Esophagus squamous epithelium (tissue), 4 donors: ENCODE results near the gene AEBP1.

Experiments
- POLR2A ChIP-seq, 4 donors: fragments of 450-650 bp; IDR thresholded peaks; one replicate each; pipeline ENCODE4 v1.6.1; 2017; ENCODE audit warnings: antibody characterized with exemption in 4 of 4, mild to moderate bottlenecking in 4 of 4, moderate library complexity in 3 of 4
- TF ChIP-seq, protein P1 (sequence below), 6 experiments: fragments of 450-650 bp in 4 of 6; fragments of 200-600 bp in 2 of 6; sonication (generic) in 2 of 6; IDR thresholded peaks; one replicate each; pipeline ENCODE4 v1.5.1; 2016 to 2019; ENCODE audit warnings: antibody characterized with exemption in 6 of 6, mild to moderate bottlenecking in 4 of 6, moderate library complexity in 4 of 6

- TF ChIP-seq, protein P1, sequence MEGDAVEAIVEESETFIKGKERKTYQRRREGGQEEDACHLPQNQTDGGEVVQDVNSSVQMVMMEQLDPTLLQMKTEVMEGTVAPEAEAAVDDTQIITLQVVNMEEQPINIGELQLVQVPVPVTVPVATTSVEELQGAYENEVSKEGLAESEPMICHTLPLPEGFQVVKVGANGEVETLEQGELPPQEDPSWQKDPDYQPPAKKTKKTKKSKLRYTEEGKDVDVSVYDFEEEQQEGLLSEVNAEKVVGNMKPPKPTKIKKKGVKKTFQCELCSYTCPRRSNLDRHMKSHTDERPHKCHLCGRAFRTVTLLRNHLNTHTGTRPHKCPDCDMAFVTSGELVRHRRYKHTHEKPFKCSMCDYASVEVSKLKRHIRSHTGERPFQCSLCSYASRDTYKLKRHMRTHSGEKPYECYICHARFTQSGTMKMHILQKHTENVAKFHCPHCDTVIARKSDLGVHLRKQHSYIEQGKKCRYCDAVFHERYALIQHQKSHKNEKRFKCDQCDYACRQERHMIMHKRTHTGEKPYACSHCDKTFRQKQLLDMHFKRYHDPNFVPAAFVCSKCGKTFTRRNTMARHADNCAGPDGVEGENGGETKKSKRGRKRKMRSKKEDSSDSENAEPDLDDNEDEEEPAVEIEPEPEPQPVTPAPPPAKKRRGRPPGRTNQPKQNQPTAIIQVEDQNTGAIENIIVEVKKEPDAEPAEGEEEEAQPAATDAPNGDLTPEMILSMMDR (IDR thresholded peaks at IDR 0.05): no peak
- TF ChIP-seq POLR2A (IDR thresholded peaks at IDR 0.05): no peak
Measured at GRCh38 chr7:44162785-44163395, 58.7 kb downstream of the AEBP1 start.
